Activated CD8-positive, alpha-beta memory T cell treated with anti-CD3 and anti-CD28 coated beads, Interleukin-2, amount 50 U/mL, for 24 hours (primary cell): ENCODE measurements around the gene CAMTA1.
"Not testable (repeated sequence)": the region's sequence is repeated elsewhere in the genome, so short reads cannot be mapped to it uniquely, and the experiment has no call there.

ENCODE experiments used
- DNase-seq: peaks from one replicate; pipeline ENCODE4 v3.0.0-alpha.2; 2020; ENCODE audit errors: extremely low read depth

Gene CAMTA1

GRCh38 chr1:7149080-7149838 is 364.0 kb downstream of the CAMTA1 start:
- no peak for DNase-seq

DNA sequence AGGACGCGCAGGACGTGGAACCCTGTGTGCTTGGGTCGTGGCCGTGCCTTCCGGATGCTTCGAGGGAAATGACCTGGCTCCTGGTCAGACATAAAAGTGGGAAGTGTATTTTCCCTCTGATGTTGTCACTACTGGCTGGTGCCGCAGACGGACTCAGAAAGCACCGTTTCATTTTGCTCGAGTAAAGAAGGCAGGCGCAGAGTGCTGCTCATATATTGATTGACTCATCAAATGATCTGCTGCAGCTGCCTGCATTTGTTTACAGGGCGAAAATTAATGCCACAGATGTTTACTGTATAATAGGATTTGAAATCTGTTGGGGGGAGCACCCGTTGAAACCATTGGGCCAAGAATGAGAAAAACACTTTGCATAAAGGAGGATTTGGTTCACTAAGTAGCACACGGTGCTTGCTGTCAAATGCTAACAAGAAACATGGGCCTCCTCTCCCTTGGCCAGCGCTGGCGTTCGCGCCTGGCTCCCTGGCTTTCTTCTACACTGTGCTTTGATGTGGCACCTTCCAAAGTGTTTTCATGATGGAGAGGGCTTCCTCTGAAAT is 365.5 kb downstream of the CAMTA1 start:
- DNase-seq, result no peak

DNA sequence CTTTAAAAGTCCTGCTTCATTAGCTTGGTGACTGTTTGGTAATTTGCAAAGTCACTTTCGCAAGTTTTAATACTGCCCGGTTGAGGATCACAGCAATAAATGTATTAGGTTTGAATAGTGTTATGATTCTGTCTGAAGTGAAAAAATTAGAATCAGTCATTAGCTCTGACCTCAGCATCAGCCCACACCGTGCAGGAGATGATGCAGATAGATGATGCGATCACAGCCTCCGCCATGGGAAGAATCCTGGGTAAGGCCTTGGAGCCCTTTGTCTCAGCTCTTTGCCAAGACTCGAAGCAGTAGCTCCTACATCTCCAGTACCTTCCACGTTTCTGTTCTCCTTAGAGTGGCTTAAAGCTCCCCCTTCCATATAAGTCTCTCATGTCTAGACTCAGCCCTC is 366.7 kb downstream of the CAMTA1 start:
- DNase-seq, result no peak

DNA sequence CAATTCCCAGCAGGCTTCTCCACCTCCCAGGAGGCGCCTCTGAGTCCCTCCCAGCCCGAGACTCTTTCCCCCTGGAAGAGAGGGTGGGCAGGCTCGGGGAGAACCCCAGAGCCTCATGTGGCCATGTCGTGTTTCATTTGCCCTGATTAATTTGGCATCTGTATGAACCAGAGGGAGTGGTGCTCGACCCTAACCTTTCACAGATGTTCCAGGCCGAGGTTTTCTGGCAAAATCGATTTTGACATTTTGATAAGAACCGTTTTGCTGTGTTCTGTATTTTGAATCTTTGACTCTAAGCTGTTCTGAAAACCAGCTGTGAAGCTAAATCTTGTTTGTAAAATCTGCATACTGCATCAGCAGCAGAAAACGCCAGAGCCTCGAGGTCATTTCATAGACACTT is 367.4 kb downstream of the CAMTA1 start:
- no peak for DNase-seq

GRCh38 chr1:7153464-7153863 is 368.2 kb downstream of the CAMTA1 start:
- no peak for DNase-seq

- DNase-seq, result no peak
Measured at GRCh38 chr1:7159116-7159781, 374.0 kb downstream of the CAMTA1 start.

DNA sequence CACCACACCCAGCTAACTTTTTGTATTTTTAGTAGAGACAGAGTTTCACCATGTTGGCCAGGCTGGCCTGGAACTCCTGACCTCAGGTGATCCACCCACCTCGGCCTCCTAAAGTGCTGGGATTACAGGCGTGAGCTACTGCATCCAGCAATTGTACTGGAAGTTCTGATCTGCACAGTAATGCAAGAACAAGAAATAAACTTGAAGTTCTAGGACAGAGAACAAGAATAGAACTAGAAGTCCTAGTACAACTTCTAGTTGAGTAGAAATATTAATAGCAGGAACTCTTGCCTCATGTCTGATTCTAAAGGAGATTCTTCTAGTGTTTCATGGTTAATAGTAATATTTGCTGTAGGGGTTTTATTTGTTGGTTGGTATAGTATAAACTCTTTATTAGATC is 383.3 kb downstream of the CAMTA1 start:
- not testable (repeated sequence) for DNase-seq

- no peak for DNase-seq
Measured at GRCh38 chr1:7171168-7171567, 385.9 kb downstream of the CAMTA1 start.

DNA sequence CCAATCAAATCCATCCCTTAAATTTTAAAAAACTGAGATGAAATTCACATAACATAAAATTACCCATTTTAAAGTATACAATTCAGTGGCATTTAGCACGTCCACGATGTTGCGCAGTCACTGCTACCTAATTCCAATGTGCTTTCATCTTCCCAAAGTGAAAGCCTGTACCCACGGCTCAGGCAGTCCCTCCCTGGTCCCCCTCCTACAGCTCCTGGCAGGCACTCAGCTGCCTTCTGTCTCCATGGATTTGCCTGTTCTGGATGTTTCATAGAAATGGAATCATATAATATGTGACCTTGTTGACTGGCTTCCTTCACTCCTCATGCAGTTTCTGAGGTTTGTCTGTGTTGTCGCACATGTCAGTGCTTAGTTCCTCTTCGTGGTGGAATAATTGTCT is 386.3 kb downstream of the CAMTA1 start:
- DNase-seq, result no peak

GRCh38 chr1:7172804-7173203 is 387.6 kb downstream of the CAMTA1 start:
- DNase-seq, result no peak

DNA sequence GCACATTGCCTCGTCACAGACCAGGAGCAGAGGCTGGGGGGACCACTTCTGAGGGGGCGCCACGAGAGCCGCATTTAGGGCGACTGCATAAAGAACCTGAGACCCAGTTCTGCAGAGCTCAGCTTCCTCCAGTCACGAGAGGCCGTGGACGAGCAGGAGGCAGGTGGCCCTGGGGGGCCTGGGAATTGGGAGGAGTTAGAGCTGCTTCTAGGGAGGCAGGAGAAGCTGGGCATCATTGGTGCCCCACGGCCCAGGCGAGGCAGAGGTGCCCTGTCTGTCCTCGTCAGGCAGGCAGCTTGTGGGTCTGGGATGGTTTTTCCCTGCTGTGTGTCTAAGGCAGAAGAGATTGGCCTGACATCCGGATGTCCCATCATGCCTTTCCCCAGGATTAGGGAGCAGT is 389.3 kb downstream of the CAMTA1 start:
- DNase-seq, result no peak

DNA sequence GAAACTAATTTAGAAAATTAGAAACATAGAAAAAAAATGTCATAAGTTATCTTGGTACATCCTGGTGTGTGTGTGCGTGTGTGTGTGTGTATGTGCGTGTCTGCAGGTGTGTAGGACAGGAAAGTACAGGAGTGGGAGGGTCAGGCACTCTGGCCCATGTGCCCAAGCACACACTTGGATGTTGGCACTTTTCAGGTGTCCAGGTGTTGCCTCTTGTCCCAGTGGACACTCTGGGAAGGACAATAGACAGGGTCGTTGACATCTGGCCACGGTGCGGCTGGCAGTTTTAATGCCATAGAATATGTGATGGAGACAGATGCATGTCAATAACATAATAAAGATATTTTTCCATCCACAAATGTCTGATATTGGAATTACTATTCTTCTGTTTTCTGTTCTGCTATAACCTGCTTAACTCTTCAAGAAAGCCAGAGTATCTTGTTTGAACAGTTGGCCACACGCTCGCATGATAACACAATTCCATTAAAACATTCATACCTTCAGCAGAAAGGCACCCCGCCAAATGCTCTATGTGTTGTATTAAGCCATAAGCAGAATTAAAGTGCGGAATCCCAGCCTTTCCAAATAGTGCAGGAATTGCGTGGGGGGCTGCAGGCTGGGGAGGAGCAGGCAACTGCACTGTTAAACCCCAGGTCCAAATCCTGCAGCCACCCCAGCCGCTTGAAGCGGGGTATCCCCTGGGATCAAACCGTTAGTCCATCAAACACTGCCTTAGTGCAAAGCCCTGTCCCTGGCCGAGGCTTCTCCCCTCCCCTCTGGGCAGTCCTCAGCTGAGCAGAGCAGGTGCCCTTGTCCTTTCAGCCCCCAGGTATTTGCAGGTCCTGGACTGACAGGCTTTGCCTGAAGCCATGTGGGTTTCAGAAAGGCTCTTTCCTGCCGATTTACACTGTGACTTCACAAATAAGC is 390.0 kb downstream of the CAMTA1 start:
- DNase-seq, result no peak

DNA sequence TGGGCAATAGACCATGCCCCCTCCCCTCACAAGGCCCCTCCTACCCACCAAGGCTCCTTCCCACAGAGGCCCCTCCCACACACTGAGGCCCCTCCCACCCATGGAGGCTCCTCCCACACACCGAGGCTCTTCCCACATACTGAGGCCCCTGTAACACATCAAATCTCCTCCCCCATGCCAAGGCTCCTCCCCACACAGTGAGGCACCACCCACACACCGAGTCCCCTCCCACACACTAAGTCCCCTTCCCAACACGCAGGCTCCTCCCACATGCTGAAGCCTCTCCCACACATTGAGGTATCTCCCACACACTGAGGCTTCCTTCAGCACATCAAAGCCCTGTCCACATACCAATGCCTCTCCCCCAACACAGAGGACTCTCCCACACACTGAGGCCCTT is 391.8 kb downstream of the CAMTA1 start:
- DNase-seq, result no peak

DNA sequence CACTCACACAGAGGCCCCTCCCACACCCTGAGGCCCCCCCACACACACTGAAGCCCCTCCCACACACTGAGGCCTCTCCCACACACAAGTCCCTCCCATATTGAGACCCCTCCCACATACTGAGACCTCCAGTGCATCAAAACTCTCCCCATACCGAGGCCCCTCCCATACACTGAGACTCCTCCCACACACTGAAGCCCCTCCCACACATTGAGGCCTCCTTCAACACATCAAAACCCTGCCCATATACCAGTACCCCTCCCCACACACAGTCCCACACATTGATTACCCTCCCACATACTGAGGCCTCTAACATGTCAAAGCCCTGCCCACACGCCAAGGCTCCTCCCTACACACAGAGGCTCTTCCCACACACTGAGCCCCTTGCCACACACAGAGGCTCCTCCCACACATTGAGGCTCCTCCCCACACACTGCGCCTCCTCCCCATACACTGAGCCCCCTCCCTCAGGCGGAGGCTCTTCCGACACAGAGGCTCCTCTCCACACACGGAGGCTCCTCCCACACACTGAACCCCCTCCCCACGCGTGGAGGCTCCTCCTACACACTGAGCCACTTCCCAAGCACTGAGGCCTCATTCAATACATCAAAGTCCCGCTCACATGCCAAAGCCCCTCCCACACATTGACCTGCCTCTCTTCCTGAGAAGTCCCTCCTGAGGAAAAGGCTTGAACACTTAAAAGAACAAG is 392.3 kb downstream of the CAMTA1 start:
- DNase-seq, result no peak

DNA sequence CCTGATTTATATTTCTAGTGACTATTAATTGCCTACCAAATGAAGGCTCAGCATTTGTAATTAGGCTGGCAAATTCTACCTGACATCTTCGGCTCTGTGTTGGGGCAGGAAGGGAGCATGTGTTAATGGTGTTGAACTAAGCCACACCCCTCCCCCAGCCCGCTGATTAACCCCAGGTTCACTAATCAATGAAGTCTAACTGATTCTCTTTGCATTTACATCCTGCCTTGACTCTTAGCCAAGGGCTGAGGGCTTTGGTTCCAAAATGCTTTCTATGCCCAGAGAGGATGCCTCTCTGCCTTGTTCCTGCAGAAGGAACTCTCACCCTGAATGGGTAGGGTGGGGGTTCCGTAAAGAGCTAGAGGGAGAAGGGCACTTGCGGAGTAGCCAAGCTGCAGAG is 393.1 kb downstream of the CAMTA1 start:
- no peak for DNase-seq

- no peak for DNase-seq
Measured at GRCh38 chr1:7178741-7179140, 393.5 kb downstream of the CAMTA1 start.

- no peak for DNase-seq
Measured at GRCh38 chr1:7185721-7186120, 400.5 kb downstream of the CAMTA1 start.

DNA sequence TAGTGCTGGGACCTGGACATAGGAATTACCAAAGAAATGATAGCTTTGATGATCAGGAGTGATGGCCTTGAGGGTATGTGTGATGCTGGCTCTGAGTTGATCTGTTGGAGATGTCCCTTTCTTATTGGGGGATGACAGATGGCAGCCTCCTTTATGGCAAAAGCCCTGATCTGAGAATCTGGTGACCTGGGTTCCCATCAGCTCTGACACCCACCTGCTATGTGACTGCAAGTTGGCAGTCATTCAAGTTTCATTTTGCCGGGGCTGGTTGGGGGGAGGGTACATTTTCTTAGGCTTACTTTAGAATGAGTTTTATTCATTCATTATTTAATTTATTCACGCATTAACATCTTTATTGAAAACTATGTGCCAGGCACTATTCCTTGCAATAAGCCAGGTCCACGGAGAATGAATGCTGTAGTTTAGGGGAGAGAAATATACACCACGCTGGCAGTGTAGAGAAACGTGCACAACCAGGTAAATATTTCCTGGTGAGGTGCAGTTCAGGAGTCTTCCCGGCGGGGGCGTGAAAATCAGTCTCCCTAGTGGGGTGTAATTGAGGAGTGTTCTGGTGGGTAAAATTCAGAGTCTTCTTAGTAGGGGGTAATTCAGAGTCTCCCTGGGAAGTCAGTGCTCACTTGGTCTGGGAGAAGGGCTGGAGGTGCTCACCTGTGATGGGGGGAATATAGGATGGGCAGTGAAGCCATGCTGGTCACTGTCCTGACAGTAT is 401.3 kb downstream of the CAMTA1 start:
- DNase-seq, result no peak

DNA sequence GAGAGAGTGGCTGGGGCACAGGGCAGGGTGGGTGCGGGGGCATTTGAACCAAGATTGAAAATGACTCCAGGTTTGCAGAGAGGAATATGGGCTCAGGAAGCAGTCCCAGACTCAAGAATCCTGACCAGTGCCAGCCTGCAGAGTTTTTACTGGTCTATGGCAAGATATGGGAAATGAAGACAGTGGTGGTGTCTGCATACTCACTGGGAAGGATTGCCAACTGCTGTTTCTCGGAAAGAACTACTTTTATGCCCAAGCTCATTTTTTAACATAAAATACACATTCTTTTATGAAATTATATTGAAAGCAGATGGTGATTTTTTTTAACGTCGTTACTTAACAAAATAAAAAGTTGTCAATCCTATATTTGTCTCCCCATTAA is 401.8 kb downstream of the CAMTA1 start:
- DNase-seq, result no peak

- no peak for DNase-seq
Measured at GRCh38 chr1:7190261-7190660, 405.0 kb downstream of the CAMTA1 start.

DNA sequence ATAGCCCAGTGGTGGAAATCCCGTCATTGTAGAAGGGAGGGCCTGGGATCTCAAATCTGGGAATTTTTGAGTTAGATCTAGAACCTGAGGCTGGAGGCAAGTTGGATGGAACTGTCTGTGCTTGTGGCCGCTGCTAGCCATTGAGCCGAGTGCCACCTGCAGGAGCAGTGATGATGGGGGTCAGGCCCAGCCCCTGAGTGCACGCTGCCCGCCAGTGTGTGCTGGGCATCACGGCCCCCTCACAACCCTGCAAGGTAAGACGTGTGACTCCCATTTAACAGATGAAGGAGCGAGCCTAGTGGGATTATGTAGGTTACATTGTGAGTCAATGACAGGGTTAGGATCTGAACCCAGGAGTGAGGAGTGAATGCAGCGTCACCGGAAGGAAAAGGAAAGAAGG is 407.2 kb downstream of the CAMTA1 start:
- DNase-seq, result no peak
